Caki2 (cell line): ENCODE results near the gene CDC42BPB. TPM values are rescaled to one million over a fixed set of nuclear protein-coding genes. Genes with fewer than 3 reads are reported as not detected.

Experiments used
- DNase-seq: peaks from one replicate; pipeline ENCODE4 v3.0.0-alpha.2; 2015; ENCODE audit warnings: low read depth
- in situ Hi-C: cut with HindIII; loops from 2 replicates; pipeline ENCODE4 v1.10.0; 2016; ENCODE audit warnings: low sequenced_read_pairs, low pct_unique_long_range_greater_than_20kb, mixed read lengths
- total RNA-seq: library from RNA; depleted of rRNA; stranded (reverse); fragments of >200 nt; shearing (Covaris generic); gene quantifications from 2 replicates; pipeline ENCODE4 v1.2.3, GENCODE V29; 2014; ENCODE audit warnings: low replicate concordance

CDC42BPB gene
- total RNA-seq, 1 experiment from 2014 or later: 12.9 TPM

GRCh38 chr14:102985665-102986064 is 71.7 kb downstream of the CDC42BPB start:
- DNase-seq: no peak
- in situ Hi-C loops: no loop called here

DNA sequence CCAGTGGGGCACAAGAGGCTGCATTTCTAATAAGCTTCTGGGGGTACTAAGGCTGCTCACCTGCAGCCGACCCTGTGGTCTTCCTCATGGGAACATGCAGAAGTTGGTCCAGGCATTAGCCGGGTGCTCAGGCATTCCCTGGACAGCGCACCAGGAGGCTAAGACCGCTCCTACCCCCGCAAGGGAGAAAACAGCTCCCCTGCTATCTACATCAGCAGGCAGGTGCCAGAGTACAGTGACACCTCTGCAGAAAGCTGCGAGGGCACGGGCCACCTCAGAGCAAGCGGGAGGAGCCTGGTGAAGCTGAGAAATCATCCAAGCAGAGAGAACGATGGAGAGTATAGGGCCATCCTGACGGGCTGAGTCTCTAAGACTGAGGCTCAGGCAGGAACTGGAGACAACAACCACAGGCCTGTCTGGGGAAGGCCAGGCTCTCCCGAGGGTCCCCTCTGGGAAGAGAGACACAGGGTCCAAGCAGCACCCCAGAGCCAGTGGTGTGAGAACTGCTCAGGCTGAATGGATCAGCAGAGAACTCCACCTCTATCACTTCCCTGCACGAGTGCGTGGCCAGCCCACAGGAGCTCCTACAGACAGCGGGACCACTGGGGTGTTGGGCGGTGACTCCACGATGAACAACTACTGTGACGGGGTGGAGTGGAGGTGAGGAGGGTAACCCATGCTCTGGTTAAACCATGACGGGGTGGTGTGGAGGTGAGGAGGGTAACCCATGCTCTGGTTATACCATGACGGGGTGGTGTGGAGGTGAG is 72.8 kb downstream of the CDC42BPB start:
- no peak for DNase-seq
- in situ Hi-C loops: no loop called here

- in situ Hi-C loops: no loop called here
- DNase-seq: no peak
Observed at GRCh38 chr14:102983496-102983895, 73.9 kb downstream of the CDC42BPB start.

DNA sequence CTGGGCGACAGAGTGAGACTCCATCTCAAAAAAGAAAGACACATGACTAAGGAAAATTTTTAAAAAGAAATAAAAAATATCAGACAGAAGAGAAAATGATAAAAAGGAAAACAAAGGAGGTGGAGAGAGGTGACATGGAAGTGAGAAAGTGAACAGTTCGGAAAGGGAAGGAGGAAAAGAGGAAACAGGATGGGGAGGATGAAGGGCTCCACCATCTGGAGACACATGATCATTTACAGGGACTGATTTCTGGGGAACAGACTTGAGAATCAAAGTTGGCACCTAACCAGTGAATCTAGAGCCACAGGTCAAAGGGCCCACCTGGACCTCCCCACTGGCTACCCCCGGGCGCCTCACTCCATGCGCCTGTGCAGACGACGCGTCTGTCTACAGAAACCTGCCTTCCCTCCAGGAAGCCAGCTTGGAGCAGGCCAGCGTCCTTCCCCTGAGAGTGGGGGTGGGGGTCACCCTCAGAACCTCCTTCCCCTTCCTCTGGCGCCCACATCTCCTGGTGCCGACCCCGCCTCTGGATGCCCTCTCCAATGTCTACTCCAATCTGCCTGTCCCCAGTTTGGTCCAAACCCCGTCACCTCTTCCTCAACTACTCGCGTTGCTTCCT is 74.4 kb downstream of the CDC42BPB start:
- DNase-seq: no peak
- in situ Hi-C loops: no loop called here

- DNase-seq: no peak
- in situ Hi-C loops: no loop called here
Observed at GRCh38 chr14:102980409-102980810, 76.9 kb downstream of the CDC42BPB start.

DNA sequence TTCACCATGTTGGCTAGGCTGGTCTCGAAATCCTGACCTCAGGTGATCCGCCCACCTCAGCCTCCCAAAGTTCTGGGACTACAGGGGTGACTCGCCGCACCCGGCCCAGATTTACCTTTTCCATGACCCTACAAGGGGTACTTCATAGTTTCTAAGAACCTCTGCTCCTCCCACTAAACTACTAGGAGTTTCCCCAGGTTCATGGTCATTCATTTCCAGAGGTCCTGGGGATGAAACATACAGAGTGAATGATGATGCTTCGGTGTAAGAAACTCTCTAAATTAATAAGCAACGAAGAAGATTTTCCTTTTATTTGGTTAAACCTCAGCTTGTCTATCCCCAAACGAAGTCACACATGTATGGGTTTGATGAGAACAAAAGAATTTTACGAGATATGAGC is 77.9 kb downstream of the CDC42BPB start:
- DNase-seq: no peak
- in situ Hi-C loops: no loop called here

- no peak for DNase-seq
Observed at GRCh38 chr14:102977475-102977874, 79.9 kb downstream of the CDC42BPB start.

GRCh38 chr14:102975662-102976061 is 81.7 kb downstream of the CDC42BPB start:
- in situ Hi-C loops: no loop called here
- no peak for DNase-seq

More at GRCh38 chr14:102977475-102977874, 79.9 kb downstream of the CDC42BPB start:
- in situ Hi-C loops: no loop called here

GRCh38 chr14:102973706-102974285 is 83.6 kb downstream of the CDC42BPB start:
- no peak for DNase-seq
- in situ Hi-C loops: no loop called here

DNA sequence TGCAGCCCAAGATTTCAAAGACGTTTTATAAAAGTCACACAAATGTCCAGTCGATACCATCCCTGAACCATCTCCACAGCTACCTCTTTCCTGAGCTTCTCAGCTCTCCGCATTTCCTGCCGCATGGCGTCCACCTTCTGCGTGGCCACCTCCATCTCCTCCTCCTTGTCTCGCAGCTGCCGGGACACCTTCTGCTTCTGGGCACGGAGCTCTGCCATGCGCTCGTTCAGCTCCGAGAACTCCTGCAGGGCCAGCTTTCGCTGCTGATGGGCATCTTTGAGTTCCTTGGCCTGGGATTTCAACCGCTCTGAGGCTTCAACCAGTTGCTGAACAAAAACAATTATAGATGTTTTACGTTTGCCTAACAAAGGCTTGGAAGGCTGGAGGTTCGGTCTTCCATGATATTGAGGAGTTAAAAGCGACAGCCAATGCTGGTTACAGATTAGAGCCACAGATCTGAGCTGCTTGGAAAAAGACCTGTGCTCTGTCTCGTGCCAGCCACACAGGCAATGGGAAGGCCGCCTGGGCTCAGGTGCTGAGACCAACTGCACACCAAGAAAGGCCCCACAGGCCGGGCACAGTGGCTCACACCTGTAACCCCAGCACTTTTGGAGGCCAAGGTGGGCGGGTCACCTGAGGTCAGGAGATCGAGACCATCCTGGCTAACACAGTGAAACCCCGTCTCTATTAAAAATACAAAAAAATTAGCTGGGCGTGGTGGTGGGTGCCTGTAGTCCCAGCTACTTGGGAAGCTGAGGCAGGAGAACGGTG is 85.3 kb downstream of the CDC42BPB start:
- in situ Hi-C loops: no loop called here
- DNase-seq: no peak

GRCh38 chr14:102971314-102971713 is 86.0 kb downstream of the CDC42BPB start:
- in situ Hi-C loops: no loop called here
- no peak for DNase-seq

- DNase-seq: no peak
- in situ Hi-C loops: no loop called here
Observed at GRCh38 chr14:102970496-102970895, 86.9 kb downstream of the CDC42BPB start.

- in situ Hi-C loops: no loop called here
- DNase-seq: no peak
Observed at GRCh38 chr14:102969901-102970300, 87.4 kb downstream of the CDC42BPB start.

DNA sequence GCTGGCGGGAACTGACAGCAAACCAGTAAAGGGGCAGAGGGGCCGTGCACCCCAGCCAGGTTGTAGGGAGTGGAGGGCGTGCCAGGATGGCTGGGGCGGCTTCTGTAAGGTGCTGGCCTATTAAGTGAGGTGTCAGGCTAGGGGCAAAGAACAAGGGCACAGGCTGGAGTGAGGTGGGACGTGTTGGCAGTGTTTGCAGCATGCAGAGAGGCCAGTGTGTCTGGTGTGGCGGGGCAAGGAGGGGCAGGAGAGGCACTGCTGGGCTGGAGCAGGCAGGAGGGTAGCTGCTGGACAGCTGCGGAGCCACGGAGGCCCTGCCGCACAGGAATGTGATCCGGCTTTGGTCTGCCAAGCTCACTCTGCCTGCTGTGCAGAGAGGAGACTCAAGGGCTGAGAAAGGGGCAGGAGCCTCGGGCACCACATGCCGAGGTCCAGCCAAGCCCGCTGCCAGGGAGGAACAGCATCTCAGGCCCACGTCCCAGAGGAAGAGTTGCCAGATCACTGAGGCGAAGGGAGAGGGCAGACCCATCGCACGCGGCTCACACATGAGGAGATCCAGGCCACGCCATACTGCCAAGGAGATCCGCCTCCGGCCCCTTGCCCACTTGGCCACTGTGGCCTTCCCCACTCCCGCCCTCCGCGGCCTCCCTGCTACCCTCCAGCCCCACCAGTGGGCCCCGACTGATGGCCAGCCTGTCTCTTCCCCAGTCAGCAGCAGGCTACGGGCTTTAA is 88.1 kb downstream of the CDC42BPB start:
- in situ Hi-C loops: no loop called here

GRCh38 chr14:102968306-102968705 is 89.0 kb downstream of the CDC42BPB start:
- DNase-seq: no peak
- in situ Hi-C loops: no loop called here

More for the DNA sequence above, 88.1 kb downstream of the CDC42BPB start:
- no peak for DNase-seq

- in situ Hi-C loops: no loop called here
- no peak for DNase-seq
Observed at GRCh38 chr14:102967506-102967795, 89.9 kb downstream of the CDC42BPB start.

GRCh38 chr14:102966681-102967505 is 90.5 kb downstream of the CDC42BPB start:
- in situ Hi-C loops: no loop called here
- DNase-seq: no peak
